GM18505 (cell line): ENCODE data around the gene LIMS4.
A peak's percentile ranks its signal among the peaks of the same experiment; 100 is the strongest.
"Not testable (repeated sequence)": the region's sequence is repeated elsewhere in the genome, so short reads cannot be mapped to it uniquely, and the experiment has no call there.

Experiments used
- ATAC-seq: cut with Tn5 transposase; IDR thresholded peaks from one replicate; pipeline ENCODE4 v1.9.1; 2021; ENCODE audit not compliant: unreplicated experiment

Gene LIMS4

GRCh38 chr2:110472171-110473058 lies at the start of gene LIMS4:
TSS of gene LIMS4 (minus strand) at chr2:110472816. CDS start at chr2:110472778, 38 bp downstream.
- ATAC-seq: not testable (repeated sequence)

- not testable (repeated sequence) for ATAC-seq
Observed at GRCh38 chr2:110499755-110500377, 27.2 kb upstream of the LIMS4 start.

GRCh38 chr2:110496027-110496426 lies 23.4 kb upstream of the LIMS4 start:
- not testable (repeated sequence) for ATAC-seq

GRCh38 chr2:110494488-110494887 lies 21.9 kb upstream of the LIMS4 start:
- not testable (repeated sequence) for ATAC-seq

- ATAC-seq: not testable (repeated sequence)
Observed at GRCh38 chr2:110488991-110489390, 16.4 kb upstream of the LIMS4 start.

- ATAC-seq: not testable (repeated sequence)
Observed at GRCh38 chr2:110482697-110483096, 10.1 kb upstream of the LIMS4 start.

- ATAC-seq: not testable (repeated sequence)
Observed at GRCh38 chr2:110481200-110481599, 8.6 kb upstream of the LIMS4 start.

- ATAC-seq: not testable (repeated sequence)
Observed at GRCh38 chr2:110480084-110480483, 7.5 kb upstream of the LIMS4 start.

- ATAC-seq: not testable (repeated sequence)
Observed at GRCh38 chr2:110477370-110477769, 4.8 kb upstream of the LIMS4 start.

GRCh38 chr2:110476952-110477351 lies 4.3 kb upstream of the LIMS4 start:
- ATAC-seq: not testable (repeated sequence)

GRCh38 chr2:110475627-110476359 lies 3.2 kb upstream of the LIMS4 start:
- not testable (repeated sequence) for ATAC-seq

GRCh38 chr2:110474898-110475297 lies 2.3 kb upstream of the LIMS4 start:
- ATAC-seq: peak; percentile 96

- not testable (repeated sequence) for ATAC-seq
Observed at GRCh38 chr2:110473059-110473358, 393 bp upstream of the LIMS4 start.

- ATAC-seq: not testable (repeated sequence)
Observed at GRCh38 chr2:110468921-110469320, 3.7 kb downstream of the LIMS4 start.

GRCh38 chr2:110465312-110465711 lies 7.3 kb downstream of the LIMS4 start:
- peak; percentile 83 for ATAC-seq

GRCh38 chr2:110462458-110462857 lies 10.2 kb downstream of the LIMS4 start:
- ATAC-seq: not testable (repeated sequence)

- not testable (repeated sequence) for ATAC-seq
Observed at GRCh38 chr2:110460318-110460717, 12.3 kb downstream of the LIMS4 start.

GRCh38 chr2:110457214-110457590 lies 15.4 kb downstream of the LIMS4 start:
- ATAC-seq: not testable (repeated sequence)

GRCh38 chr2:110456291-110457213 lies 16.1 kb downstream of the LIMS4 start:
- not testable (repeated sequence) for ATAC-seq

GRCh38 chr2:110455080-110455670 lies 17.4 kb downstream of the LIMS4 start:
- ATAC-seq: not testable (repeated sequence)
